Measurements from ENCODE around the gene MGRN1.
"Not testable (repeated sequence)": the region's sequence is repeated elsewhere in the genome, so short reads cannot be mapped to it uniquely, and the experiment has no call there.

Gene MGRN1

DNA sequence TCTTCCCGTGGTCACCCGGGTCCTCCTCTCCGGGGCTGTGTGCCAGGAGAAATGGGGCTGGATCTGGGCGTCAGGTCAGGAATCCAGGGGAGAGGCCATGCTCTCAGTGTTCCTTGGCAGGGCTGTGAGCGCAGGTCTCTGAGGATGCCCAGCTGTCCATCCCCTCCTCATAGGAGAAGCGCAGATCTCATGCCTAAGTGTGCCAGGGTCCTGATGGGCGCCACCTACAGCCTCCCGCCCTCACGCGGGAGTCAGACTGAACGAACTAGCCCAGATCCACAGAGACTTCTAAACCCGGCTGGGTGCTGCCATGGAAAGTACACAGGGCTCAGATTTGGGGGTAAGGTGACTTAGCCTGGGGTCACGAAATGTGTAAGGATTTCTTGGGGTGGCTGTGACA, 24.3 kb downstream of the MGRN1 start:
- DNase-seq (no peak), ATAC-seq (peak; percentile 40)
- H3K4me3 Mint-ChIP-seq = peak overlapping the region; percentile 24
- H3K27ac Mint-ChIP-seq = peak overlapping the region; percentile 82
- peaks cover 8% of the 10 kb centered on the region for H3K36me3 Mint-ChIP-seq (ENCODE audit: low read depth)
- no peaks in the 10 kb centered on the region for H3K9me3 Mint-ChIP-seq
- no peaks in the 10 kb centered on the region for H3K27me3 Mint-ChIP-seq
- H3K4me1 Mint-ChIP-seq = peaks cover 32% of the 10 kb centered on the region

DNA sequence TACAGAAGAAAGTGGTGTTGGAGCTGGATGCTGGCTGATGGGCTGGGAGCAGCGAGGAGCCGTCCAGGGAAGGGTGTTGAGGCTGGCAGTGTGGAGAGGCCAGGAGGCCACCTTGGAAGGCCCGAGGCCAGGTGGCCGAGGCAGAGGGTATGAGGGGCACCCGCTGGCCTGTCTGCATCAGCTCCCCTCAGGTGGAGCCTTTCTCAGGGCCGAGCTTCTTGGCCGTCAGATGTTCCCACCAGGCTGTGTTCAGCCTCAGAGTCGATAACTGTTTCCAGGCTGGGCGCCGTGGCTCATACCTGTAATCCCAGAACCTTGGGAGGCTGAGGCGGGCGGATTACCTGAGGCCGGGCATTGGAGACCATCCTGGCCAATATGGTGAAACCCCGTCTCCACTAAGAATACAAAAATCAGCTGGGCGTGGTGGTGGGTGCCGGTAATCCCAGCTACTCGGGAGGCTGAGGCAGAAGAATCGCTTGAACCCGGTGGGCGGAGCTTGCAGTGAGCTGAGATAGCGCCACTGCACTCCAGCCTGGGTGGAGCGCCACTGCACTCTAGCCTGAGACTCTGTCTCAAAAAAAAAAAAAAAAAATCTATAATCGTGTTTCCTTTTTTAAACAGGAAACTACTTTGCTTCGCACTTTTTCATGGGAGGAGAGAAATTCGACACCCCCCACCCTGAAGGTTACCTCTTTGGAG, 25.3 kb downstream of the MGRN1 start:
- peaks cover 11% of the 10 kb centered on the region for H3K36me3 Mint-ChIP-seq (ENCODE audit: low read depth)
- ATAC-seq = no peak
- H3K4me1 Mint-ChIP-seq = peaks cover 32% of the 10 kb centered on the region
- peak; percentile 23 for DNase-seq
- no peak overlapping the region for H3K27ac Mint-ChIP-seq
- H3K9me3 Mint-ChIP-seq = no peaks in the 10 kb centered on the region
- no peaks in the 10 kb centered on the region for H3K27me3 Mint-ChIP-seq
- no peak overlapping the region for H3K4me3 Mint-ChIP-seq

DNA sequence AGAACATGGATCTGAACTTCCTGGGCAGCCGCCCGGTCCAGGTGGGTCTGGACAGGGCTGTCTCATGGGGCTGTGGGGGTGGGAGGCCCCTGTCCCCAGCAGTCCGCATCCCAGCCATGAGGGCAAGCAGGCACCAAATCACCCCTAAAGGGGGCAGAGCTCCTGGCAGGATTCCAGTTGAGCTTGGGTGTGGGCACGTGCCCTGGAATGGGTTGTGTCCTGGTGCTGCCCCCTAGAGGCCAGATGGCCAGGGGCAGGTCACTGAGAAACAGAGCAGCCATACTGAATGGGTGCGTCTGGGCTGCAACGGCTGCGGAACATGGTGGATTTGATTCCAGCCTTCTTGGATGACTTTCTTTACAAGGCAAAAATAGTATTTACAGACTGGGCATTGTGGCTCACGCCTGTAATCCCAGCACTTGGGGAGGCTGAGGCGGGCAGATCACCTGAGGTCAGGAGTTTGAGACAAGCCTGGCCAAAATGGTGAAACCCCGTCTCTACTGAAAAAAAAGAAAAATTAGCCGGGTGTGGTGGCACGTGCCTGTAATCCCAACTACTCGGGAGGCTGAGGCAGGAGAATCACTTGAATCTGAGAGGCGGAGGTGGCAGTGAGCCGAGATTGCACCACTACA, 25.9 kb downstream of the MGRN1 start:
- Mint-ChIP-seq H3K4me1 (peaks cover 29% of the 10 kb centered on the region), H3K36me3 (ENCODE audit: low read depth) (peaks cover 11% of the 10 kb centered on the region)
- H3K4me3 Mint-ChIP-seq, H3K27me3 Mint-ChIP-seq, H3K27ac Mint-ChIP-seq, H3K9me3 Mint-ChIP-seq: not testable (repeated sequence)
- ATAC-seq = peak; percentile 76
- peak; percentile 85 for DNase-seq

DNA sequence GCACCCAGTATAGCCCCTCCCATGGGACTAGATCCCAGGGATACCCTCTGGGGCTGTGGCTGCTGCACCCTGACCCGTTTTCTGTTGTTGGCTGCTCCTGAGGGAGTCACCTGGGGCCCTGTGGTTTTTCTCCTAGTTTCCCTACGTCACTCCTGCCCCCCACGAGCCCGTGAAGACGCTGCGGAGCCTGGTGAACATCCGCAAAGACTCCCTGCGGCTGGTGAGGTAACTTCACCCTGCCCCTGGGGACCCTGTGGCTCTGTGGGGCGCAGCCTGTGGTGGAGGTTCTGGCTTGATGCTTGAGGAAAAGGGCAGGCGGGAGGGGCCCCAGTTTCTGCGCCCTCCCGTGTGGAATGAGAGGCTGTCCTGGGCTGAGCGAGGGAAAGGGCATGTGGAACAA, 27.2 kb downstream of the MGRN1 start:
- H3K27me3 Mint-ChIP-seq = no peaks in the 10 kb centered on the region
- ATAC-seq (no peak), DNase-seq (no peak)
- no peaks in the 10 kb centered on the region for H3K9me3 Mint-ChIP-seq
- H3K36me3 Mint-ChIP-seq (ENCODE audit: low read depth) = peaks cover 15% of the 10 kb centered on the region
- no peak overlapping the region for H3K4me3 Mint-ChIP-seq
- peaks cover 21% of the 10 kb centered on the region for H3K4me1 Mint-ChIP-seq
- no peak overlapping the region for H3K27ac Mint-ChIP-seq

DNA sequence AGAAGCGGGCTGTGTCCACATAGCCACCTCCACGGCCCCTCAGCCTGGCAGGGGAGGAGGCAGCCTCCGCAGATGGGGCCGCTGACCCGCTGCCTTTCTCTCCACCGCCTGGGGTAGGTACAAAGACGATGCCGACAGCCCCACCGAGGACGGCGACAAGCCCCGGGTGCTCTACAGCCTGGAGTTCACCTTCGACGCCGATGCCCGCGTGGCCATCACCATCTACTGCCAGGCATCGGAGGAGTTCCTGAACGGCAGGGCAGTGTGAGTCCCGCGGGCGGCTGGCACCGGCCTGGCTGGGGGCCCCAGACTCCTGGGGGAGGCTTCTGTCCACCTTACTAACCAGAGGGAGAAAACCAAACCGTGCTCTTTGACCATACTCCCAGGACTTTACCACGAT, 27.9 kb downstream of the MGRN1 start:
- Mint-ChIP-seq H3K9me3 (no peaks in the 10 kb centered on the region), H3K27me3 (no peaks in the 10 kb centered on the region), H3K4me3 (no peak overlapping the region), H3K36me3 (ENCODE audit: low read depth) (peaks cover 15% of the 10 kb centered on the region), H3K4me1 (peaks cover 14% of the 10 kb centered on the region), H3K27ac (no peak overlapping the region)
- DNase-seq (no peak), ATAC-seq (no peak)

DNA sequence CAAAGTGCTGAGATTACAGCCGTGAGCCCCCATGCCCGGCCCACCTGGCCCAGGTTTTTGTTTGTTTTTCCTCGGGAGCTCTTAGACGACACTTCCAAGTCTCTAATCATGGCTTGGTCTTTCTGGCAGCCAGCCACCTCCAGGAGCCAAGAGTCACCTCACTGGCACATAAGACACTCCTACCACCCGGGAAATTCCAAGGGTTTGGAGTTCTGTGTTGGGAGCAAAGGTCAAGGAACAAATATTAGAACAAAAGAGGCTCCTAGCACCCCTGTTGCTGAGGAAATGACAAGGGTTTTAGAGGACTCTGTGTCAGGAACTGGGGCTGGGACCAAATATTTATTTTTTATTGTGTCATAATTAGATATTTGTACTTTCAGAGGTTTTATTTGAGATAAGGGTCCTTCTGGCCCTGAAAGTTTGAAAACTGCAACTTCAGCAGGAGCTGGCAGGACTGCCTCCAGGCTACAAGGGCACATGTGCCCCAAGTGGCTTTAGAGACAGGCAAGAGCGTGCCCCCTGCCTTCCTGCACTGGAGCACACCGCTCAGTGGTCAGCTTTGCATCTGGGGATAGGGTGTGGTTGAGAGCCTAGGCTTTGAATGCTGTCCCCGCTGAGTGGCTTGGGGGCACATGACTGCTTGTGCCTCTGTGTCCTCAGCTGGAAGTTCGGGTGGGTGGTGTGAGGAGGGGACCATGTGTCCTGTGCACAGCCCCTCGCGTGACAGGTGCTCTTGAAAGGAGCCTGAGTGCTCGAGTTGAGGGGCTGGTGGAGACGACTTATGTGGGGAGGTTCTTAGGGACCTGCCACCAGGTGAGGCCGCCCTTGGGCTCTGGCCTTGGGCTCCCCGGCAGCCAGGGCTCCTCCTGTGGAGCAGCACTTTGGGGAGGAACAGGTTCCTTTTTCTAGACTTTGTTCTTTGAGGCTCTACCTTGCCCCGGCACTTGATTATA, 29.7 kb downstream of the MGRN1 start:
- Mint-ChIP-seq H3K9me3 (no peaks in the 10 kb centered on the region), H3K27me3 (no peaks in the 10 kb centered on the region), H3K36me3 (ENCODE audit: low read depth) (peaks cover 14% of the 10 kb centered on the region), H3K4me3 (no peak overlapping the region), H3K4me1 (peaks cover 13% of the 10 kb centered on the region), H3K27ac (no peak overlapping the region)
- no peak for ATAC-seq
- no peak for DNase-seq

DNA sequence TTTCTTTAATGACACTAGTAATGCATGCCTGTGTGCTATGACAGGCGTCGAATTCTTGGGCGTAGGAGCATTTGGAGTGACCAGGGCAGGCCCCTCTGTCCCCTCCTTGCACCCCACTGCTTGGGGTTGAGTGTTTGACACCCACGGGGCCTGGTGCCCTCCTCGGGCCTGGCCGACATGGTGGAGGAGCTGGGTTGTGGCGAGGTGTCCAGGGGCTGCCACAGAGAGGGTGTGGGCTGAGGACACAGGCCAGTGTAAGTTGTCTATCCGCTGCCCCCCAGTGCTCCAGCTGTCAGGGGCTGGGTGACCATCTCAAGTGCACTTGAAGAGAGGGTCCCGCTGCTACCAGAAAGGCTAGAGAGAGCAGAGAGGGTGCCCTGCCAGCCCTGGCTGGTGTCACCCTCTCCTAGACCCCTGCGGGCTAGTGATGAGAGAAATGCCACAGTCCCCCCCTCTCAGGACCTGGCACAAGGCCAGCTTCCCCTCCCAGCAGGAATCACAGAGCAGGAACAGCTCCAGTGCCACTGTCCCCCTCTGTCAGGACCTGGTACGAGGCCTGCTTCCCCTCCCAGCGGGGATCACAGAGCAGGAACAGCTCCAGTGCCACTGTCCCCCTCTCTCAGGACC, 30.5 kb downstream of the MGRN1 start:
- Mint-ChIP-seq H3K36me3 (ENCODE audit: low read depth) (peaks cover 13% of the 10 kb centered on the region), H3K27ac (no peak overlapping the region), H3K4me1 (peaks cover 16% of the 10 kb centered on the region), H3K4me3 (no peak overlapping the region), H3K27me3 (no peaks in the 10 kb centered on the region), H3K9me3 (no peaks in the 10 kb centered on the region)
- no peak for DNase-seq
- ATAC-seq = no peak

DNA sequence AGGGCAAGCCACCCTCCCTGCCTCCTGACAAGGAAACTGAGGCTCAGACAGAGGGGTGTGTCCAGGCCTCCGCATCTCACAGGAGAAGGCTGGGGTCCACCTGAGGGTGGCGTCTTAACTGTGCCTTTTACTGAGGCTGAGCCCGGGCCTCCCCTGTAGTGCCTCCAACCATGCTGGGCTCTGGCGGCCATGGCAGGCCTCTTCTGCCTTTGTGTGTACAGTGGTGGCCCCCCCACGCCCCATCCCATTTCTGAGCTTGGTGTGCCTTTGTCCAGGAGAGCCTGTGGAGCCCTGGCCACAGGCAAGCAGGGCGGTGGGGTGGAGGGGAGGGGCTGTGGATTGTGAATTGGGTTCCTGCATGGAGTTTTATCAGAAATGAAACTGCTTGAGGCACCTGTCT, 31.2 kb downstream of the MGRN1 start:
- H3K27me3 Mint-ChIP-seq = no peaks in the 10 kb centered on the region
- no peaks in the 10 kb centered on the region for H3K9me3 Mint-ChIP-seq
- DNase-seq = no peak
- peaks cover 20% of the 10 kb centered on the region for H3K4me1 Mint-ChIP-seq
- no peak overlapping the region for H3K27ac Mint-ChIP-seq
- no peak overlapping the region for H3K4me3 Mint-ChIP-seq
- ATAC-seq = no peak
- H3K36me3 Mint-ChIP-seq (ENCODE audit: low read depth) = peaks cover 9% of the 10 kb centered on the region

DNA sequence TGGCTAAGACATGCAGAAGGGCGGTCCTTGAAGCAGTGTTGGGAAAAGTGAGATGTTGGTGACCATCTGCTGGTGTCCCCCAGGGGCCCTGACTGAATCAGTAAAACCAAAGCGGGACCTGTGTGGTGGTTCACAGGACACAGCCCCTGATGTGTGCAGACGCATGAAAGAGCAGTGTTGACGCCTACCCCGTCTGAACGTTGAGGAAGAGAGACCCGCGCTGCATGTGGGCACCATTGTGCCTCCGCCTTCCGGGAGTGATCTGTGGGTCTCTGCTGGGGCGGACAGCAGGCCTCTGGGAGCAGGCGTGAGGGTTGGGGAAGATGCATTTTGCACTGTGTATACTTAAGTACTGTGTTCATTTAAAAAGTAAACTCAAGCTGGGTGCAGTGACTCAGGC, 31.6 kb downstream of the MGRN1 start:
- H3K9me3 Mint-ChIP-seq = no peaks in the 10 kb centered on the region
- no peaks in the 10 kb centered on the region for H3K27me3 Mint-ChIP-seq
- peaks cover 9% of the 10 kb centered on the region for H3K36me3 Mint-ChIP-seq (ENCODE audit: low read depth)
- ATAC-seq = no peak
- no peak overlapping the region for H3K4me3 Mint-ChIP-seq
- DNase-seq = no peak
- no peak overlapping the region for H3K27ac Mint-ChIP-seq
- peaks cover 25% of the 10 kb centered on the region for H3K4me1 Mint-ChIP-seq

DNA sequence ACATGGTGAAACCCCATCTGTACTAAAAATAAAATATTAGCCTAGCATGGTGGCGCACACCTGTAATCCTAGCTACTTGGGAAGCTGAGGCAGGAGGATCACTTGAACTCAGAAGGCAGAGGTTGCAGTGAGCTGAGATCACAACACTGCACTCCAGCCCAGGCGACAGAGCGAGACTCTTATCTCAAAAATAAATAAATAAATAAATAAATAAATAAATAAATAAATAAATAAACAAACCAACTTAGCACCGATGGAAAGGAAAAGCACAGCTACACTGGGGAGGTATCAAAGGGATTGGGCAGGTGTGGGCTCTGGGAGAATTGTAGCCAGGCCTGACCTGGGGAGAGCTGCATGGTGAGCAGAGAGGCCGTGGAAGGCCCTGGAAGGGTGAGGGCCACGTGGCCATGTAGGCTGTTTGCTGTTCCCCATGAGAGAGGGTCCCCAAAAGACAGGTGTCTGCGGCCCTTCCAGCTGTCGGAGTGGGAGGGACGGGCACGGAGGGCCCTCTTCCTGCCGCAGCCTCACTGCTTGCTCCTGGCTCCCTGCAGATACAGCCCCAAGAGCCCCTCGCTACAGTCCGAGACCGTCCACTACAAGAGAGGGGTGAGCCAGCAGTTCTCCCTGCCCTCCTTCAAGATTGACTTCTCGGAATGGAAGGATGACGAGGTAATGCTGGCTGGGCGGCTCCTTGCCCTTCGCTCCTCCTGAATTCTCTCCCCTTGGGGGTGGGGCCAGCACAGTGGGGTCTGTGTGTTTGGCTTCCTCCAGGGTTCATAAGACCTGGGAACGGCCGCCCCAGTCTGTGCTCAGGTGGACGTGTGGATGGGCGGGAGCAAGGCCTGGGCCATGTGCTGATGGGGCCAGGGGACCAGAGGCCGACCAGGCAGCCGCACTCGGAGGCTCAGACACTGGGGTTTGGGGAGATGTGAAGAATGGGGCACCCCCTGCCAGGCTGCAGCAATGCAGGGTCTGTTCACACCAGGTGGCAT, 32.4 kb downstream of the MGRN1 start:
- DNase-seq = no peak
- H3K27me3 Mint-ChIP-seq = no peaks in the 10 kb centered on the region
- ATAC-seq = no peak
- H3K27ac Mint-ChIP-seq = no peak overlapping the region
- peaks cover 32% of the 10 kb centered on the region for H3K4me1 Mint-ChIP-seq
- H3K9me3 Mint-ChIP-seq = no peaks in the 10 kb centered on the region
- H3K36me3 Mint-ChIP-seq (ENCODE audit: low read depth) = peaks cover 9% of the 10 kb centered on the region
- H3K4me3 Mint-ChIP-seq = no peak overlapping the region

DNA sequence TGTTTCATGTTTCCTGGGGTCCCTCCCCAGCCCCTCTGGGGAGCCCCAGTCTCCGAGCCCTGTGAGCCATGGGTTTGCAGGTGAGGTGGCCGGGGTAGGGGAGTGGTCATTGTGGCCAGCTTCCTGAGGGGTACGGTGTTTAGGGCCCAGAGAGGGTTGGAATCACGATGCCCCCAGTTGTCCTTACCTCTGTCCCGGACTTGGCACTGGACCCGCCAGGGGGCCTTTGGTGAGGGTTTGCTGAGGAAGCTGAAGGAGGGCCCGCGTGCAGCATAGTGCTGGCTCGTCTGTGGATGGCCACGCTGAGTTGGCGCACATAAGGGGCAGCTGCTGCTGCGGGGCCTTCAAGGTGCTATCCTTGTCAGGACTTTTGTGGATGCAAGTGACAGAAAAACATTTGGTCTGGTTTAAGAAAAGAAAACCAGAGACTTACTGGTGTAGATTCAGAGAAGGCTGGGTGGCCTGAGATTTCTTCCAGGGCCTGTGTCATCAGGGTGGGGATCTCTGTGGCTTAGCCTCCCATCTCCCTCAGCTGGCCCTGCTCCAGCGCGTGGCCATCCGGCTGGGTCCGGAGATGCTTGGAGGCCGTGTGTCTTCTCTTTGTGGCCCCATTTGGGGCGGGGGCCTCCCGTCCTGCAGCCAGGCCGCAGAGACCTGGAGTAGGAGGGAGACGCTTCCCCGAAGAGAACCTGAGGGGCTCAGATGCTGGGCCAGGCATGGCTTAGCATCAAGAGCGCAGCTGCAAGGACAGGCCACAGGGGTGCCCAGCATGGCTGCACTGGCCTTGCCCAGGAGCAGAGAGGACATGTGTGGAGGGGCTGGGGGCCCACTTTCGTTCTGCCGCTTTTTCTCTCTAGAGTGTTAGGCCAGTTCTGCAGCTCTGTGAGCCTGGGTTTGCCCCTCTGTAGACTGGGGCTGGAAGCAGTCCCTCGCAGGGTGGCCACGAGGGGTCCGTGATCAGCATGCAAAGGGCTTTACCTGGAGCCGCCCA, 35.0 kb downstream of the MGRN1 start:
- Mint-ChIP-seq H3K4me3 (no peak overlapping the region), H3K9me3 (no peaks in the 10 kb centered on the region), H3K27ac (no peak overlapping the region), H3K36me3 (ENCODE audit: low read depth) (peaks cover 16% of the 10 kb centered on the region), H3K4me1 (peaks cover 53% of the 10 kb centered on the region), H3K27me3 (no peaks in the 10 kb centered on the region)
- DNase-seq (no peak), ATAC-seq (no peak)

DNA sequence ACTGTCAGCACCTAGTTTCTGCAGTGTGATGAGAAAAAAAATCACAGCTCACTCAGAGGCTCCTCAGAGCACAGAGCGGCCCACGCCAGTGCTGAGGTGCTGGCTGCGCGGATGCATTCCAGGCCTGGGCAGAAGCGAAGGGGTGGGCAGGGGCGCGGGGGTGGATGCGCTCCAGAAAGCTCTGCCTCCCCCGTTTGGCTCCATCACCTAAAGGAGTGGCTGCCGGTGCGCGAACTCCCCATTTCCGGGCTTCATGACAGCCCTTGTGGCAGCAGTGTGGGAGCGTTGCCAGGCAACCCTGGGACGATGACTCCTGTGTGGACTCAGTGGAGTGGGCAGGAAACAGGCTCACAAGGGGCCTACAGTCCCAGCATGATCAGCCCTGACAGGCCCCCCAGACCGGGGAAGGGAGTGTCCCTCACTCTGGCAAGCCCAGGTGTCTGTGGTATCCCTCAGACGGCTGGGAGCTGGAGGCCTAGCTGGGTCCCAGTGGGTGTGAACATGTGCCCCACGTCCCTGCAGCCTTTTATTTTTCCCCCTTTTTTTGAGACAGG, 35.9 kb downstream of the MGRN1 start:
- Mint-ChIP-seq H3K27ac (peak overlapping the region; percentile 56), H3K27me3 (no peaks in the 10 kb centered on the region), H3K9me3 (no peaks in the 10 kb centered on the region), H3K4me1 (peaks cover 61% of the 10 kb centered on the region), H3K36me3 (ENCODE audit: low read depth) (peaks cover 17% of the 10 kb centered on the region), H3K4me3 (peak overlapping the region; percentile 34)
- peak; percentile 87 for ATAC-seq
- DNase-seq = peak; percentile 84
